Stimulated activated CD4-positive, alpha-beta T cell treated with anti-CD3 and anti-CD28 coated beads, Interleukin-4, amount 100 ng/mL, for 4 hours (primary cell): Measurements from ENCODE around the gene HOXD9.

ENCODE experiments used
- DNase-seq, 2 experiments: peaks; one replicate each; pipeline ENCODE4 v3.0.0-alpha.2; 2020

Gene HOXD9

GRCh38 chr2:176122683-176123410 is at the start of gene HOXD9:
Gene HOXD9, plus strand, starts transcription at chr2:176122719. Its CDS starts 50 bp downstream, at chr2:176122769.
- no peak for DNase-seq

- no peak for DNase-seq
Observed at GRCh38 chr2:176072951-176073904, 49.3 kb upstream of the HOXD9 start.

- DNase-seq = no peak
Observed at GRCh38 chr2:176074919-176075425, 47.5 kb upstream of the HOXD9 start.

GRCh38 chr2:176075481-176075880 is 47.0 kb upstream of the HOXD9 start:
- no peak for DNase-seq

GRCh38 chr2:176076063-176076462 is 46.5 kb upstream of the HOXD9 start:
- DNase-seq = no peak

GRCh38 chr2:176076796-176077195 is 45.7 kb upstream of the HOXD9 start:
- DNase-seq = no peak

GRCh38 chr2:176078541-176079284 is 43.8 kb upstream of the HOXD9 start:
- no peak for DNase-seq

- no peak for DNase-seq
Observed at GRCh38 chr2:176079285-176079830, 43.2 kb upstream of the HOXD9 start.

- no peak for DNase-seq
Observed at GRCh38 chr2:176079831-176080539, 42.5 kb upstream of the HOXD9 start.

GRCh38 chr2:176080540-176081375 is 41.8 kb upstream of the HOXD9 start:
- DNase-seq = no peak

- DNase-seq = no peak
Observed at GRCh38 chr2:176081376-176081836, 41.1 kb upstream of the HOXD9 start.

GRCh38 chr2:176081837-176082524 is 40.5 kb upstream of the HOXD9 start:
- DNase-seq = no peak

GRCh38 chr2:176082525-176082823 is 40.0 kb upstream of the HOXD9 start:
- DNase-seq = no peak

GRCh38 chr2:176082824-176083751 is 39.4 kb upstream of the HOXD9 start:
- DNase-seq = no peak

GRCh38 chr2:176083796-176084261 is 38.7 kb upstream of the HOXD9 start, which contains the start of gene EVX2:
Gene EVX2, minus strand, starts transcription at chr2:176083962. Its CDS starts 186 bp downstream, at chr2:176083776.
- DNase-seq = no peak

GRCh38 chr2:176084611-176085119 is 37.9 kb upstream of the HOXD9 start:
- DNase-seq = no peak

- no peak for DNase-seq
Observed at GRCh38 chr2:176085120-176085788, 37.3 kb upstream of the HOXD9 start.
